GM18505 (cell line): ENCODE data around the gene SEMA6D.

Experiments
- ATAC-seq: cut with Tn5 transposase; IDR thresholded peaks from one replicate; pipeline ENCODE4 v1.9.1; 2021; ENCODE audit not compliant: unreplicated experiment
- POLR2A ChIP-seq: IDR thresholded peaks from 4 replicates; pipeline ENCODE4 v1.6.1; 2011; ENCODE audit warnings: borderline replicate concordance; ENCODE audit not compliant: insufficient read depth, insufficient read length; ENCODE audit errors: extremely low read depth

SEMA6D gene, protein sequence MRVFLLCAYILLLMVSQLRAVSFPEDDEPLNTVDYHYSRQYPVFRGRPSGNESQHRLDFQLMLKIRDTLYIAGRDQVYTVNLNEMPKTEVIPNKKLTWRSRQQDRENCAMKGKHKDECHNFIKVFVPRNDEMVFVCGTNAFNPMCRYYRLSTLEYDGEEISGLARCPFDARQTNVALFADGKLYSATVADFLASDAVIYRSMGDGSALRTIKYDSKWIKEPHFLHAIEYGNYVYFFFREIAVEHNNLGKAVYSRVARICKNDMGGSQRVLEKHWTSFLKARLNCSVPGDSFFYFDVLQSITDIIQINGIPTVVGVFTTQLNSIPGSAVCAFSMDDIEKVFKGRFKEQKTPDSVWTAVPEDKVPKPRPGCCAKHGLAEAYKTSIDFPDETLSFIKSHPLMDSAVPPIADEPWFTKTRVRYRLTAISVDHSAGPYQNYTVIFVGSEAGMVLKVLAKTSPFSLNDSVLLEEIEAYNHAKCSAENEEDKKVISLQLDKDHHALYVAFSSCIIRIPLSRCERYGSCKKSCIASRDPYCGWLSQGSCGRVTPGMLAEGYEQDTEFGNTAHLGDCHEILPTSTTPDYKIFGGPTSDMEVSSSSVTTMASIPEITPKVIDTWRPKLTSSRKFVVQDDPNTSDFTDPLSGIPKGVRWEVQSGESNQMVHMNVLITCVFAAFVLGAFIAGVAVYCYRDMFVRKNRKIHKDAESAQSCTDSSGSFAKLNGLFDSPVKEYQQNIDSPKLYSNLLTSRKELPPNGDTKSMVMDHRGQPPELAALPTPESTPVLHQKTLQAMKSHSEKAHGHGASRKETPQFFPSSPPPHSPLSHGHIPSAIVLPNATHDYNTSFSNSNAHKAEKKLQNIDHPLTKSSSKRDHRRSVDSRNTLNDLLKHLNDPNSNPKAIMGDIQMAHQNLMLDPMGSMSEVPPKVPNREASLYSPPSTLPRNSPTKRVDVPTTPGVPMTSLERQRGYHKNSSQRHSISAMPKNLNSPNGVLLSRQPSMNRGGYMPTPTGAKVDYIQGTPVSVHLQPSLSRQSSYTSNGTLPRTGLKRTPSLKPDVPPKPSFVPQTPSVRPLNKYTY

DNA sequence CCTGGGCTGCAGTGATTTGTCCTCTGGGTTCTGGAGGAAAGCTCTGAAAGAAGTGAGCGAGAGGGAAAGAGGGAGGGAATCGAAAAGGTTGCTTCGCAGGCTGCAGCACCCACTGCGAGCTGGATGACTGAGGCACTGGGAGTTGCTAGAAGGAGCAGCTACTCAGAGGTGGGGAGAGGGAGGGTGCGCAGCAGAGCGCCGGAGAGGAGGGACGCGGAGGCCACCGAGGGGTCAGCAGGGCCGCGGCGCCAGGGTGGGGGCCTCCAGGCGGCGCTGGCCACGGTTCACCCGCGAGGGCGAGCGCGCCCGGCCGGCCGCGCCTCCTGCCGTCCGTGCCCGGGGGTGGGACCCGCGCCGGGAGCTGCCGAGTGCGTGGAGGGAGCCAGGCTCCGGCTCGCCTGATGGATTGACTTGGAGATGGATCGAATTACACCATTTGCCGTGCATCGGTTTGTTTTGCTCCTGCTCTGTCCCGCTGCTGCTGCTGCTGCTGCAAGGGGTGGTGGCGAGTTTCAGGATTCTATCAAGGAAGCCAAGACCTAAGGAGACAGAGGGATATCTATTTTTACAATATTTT lies at the start of gene SEMA6D:
TSS of gene SEMA6D (plus strand) at position 470 of the 577 bp plus-strand sequence. CDS start 42,294 bp downstream, outside the sequence.
- TF ChIP-seq POLR2A = no peak
- no peak for ATAC-seq

DNA sequence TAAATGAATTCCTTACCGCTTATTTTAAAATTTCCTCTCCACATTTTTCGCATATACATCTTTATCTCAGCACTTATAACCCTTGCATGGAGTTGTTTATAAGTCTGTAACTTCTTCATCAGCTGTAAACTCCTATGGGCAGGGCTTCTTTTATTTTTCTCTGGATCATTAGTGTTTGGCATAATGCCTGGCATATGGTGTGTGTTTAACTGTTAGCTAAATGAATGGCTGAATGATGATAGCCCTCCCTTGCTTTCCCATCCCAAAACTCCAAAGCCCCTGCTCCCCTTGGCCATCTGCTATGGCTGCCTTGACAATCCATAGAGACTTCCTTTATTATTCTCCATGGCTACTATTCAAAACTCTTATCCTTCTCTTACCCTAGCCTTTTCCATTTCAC lies 48.1 kb upstream of the SEMA6D start:
- ATAC-seq = no peak
- no peak for TF ChIP-seq POLR2A

DNA sequence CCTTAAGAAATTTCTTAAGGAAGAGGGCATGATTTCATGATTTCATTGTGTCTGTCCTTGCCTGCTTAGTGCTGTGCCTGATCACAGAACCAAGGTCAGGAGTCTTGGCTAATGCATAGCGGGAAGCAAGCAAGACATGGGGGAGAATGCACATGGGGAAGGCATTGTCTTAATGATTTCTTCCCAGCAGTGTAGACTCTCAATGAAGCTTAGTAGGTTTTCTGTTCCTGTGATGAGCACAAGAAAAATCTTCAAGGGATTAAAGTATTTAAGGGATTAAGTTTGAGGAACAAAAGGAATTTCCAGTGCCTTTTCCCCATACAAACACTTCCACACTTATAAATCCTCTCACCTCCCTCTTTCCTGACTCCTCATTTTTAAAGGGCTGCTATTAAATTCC lies 46.9 kb upstream of the SEMA6D start:
- no peak for ATAC-seq
- no peak for TF ChIP-seq POLR2A

DNA sequence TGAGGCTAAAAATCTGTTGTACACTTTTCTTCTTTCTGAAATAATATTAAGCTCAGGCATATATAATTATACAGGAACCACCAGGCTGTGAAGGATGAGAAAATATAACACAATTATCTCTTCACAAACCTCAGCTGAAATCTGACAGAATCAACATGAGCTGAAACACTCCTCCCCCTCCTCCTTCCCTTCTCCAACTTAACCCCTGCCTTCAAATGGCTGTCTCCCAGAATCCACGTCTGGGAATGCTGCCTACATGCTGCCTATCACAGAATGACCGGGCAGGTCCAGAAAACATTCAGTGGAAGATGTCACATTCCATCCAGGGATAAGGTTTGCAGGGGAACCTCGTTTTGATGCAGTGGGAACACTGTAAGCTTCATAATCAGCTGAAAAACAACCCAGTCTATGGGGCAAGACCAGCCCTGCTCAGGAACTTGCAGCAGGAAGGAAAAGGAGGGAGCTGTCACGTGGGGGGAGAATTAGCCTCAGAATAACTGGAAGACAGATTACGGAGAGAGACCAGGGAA lies 44.0 kb upstream of the SEMA6D start:
- no peak for ATAC-seq
- no peak for TF ChIP-seq POLR2A

DNA sequence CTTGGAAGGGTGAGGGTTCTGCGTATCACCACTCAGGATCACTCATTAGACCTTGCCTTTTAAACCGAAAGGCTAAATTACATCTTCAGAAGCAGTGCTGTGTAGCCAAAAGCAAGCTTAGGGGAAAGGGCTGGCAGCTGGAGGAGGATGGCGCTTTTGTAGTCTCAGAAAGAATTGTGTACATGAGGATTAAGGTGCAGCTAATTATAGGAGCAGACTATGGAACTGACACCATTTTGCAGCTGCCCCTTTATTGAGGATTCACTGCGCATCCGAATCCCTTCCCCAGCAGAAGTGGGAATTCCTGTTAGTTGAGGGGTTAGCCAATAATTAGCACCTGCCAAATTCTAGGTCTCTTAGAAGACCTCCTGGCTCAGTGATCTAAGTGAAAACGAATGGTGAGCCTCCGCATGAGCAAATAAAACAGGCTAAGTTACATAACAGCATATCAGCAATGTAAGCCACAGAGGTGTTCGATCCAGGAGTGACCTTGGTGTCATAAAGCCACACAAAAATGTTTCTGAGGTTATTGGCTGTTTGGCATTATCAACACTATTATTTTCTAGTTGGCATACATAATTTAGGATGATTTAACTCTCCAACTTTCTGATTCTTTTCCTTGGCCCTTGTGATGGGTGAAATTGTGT lies 42.6 kb upstream of the SEMA6D start:
- TF ChIP-seq POLR2A = no peak
- no peak for ATAC-seq

DNA sequence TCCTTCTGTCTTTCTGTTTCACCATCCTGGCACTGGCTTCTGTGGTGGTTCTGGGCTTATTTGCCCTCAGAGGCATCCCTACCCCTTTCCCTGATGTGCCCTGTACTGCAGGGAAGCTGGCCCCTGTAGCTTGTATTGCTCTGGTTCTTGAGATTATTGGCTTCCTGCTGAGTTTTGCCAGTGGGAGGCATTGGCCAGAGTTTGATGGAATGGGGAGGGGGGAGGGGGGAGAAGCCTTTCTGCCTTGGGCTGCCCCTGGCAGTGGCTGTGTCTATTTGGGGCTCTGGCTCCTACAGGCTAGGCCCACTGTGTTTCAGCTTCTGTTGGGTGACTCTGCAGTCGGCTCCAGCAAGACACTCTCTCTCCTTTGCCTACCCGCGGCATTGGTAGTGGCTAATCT lies 41.6 kb upstream of the SEMA6D start:
- ATAC-seq = no peak
- TF ChIP-seq POLR2A = no peak

DNA sequence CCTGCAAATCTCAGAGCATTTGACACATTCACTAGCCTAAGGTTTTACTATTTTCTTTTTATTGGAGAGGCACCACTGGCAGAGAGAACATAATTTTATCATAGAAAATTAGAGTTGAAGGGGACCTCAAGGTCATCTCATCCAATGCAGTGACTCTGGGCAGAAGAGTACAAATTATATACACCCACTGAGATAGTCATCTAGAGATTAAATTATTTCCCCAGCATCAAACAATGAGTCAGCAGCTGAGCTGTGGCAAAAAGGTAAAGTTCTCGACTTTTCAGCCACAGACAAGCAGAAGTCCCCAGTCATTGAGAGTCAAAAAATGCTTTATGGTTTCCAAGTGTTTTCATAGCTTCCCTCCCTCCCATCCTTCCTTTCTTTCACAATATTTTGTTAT lies 39.3 kb upstream of the SEMA6D start:
- TF ChIP-seq POLR2A = no peak
- no peak for ATAC-seq

DNA sequence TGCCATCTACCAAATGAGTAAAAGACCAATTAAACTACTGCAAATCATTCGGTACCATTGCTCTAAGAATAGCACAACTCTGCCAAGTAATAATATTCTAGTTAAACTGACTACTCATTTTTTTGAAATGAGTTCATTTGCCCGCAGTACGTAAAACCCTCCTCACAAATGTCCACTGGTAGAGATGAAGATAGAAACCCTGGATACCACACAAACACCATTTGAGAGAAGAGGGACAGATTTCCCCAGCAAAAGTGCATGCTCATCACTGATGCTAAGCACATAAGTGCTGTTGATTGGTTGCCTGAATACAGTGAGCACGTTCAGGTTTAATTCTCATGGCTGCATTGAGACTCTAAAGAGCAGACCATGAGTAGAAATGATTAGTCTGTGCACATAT lies 34.6 kb upstream of the SEMA6D start:
- no peak for ATAC-seq
- TF ChIP-seq POLR2A = no peak

DNA sequence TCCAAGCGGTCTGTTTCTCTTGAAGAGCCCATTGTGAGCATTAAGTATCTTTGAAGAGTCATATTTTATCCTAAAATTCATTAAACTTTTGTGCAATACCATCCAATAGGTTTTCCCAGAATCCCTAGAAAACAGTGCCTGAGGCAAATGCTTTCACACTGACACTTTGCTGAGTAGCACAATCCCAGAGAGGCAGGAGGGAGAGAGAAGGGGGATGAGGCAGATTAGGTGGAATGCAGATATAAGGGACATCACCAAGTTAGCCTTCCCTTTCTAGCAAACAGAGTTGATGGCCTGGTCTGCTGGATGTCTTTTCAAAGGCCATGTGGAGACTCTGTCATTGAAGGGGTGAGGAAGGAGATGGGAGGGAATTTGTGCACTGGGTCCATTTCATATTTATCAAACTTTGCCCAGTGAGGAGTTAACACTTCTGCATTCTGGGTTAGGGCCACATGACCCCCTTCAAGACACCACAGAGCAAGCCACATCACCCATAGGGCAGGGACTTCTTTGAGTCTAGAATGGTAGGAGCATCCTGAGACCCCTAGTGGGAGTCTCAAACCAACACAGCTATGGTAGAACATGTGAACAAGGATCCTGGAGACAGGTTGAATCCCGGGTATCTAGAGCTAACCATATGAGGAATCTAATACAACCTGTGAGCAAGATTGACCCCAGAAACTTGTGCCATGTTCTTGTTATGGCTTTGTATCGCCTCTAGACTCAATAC lies 32.0 kb upstream of the SEMA6D start:
- no peak for ATAC-seq
- no peak for TF ChIP-seq POLR2A

DNA sequence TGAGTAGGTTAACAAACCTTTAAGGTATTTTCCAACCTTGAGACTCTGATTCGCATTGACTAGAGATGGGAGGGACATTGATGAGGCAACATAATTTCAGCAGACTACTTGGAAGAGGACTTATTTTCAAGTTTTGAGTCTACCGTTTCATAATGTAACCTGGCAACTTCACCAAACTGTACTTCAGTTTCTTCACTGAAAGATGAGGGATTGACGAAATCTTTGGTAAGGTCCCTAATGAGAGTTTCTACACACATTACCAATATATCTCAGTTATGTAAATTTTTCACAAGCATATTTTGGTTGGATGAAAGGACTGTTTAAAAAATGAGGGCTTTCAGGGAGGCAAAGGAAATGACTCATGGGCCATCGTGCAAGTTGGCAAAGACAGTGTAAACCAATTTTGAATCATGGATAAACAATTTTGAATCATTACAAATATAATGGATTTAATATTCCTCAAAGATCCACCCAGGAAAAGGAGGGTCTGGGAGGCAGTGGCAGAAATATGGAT lies 28.7 kb upstream of the SEMA6D start:
- no peak for TF ChIP-seq POLR2A
- ATAC-seq = no peak

DNA sequence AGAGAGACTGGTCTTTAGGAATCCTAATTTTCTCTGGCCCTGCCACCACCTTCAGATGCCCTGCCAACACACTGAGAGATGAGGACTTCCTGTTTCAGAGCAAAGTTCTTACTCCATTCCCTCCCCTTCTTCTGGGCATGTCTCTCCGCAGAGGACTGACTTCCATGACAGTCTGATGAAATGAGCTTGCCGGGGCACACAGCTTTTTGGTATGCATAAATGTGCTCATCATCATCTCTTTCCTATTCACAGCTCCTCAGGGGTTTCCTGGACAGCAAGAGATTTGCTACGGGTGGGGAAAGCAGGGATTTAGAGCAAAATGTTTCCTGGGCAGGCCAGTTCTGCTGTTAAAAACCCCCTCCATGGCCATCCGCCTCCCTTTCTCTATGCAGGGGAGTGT lies 27.6 kb upstream of the SEMA6D start:
- TF ChIP-seq POLR2A = no peak
- ATAC-seq = no peak

DNA sequence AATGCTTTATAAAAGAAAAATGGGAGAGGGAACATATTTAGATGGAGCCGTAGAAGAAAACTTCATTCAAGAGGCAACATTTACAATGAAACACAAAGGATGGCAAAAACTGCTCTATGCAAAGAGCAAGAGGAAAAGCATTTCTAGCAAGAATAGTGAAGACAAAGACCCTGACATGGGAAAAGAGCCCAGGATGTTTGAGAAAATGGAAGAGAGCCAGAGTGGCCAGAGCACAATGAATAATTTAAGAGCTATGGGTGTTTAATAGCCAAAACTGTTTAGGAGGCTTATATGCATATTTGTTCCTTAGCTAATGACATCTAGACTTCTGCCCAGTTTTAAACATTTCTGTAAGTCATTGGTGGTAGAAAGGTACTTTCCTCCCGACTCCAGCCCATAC lies 25.4 kb upstream of the SEMA6D start:
- TF ChIP-seq POLR2A = no peak
- ATAC-seq = no peak
